ENCODE results near the gene GTF3C4.
A peak's percentile ranks its signal among the peaks of the same experiment; 100 is the strongest.

Gene GTF3C4

DNA sequence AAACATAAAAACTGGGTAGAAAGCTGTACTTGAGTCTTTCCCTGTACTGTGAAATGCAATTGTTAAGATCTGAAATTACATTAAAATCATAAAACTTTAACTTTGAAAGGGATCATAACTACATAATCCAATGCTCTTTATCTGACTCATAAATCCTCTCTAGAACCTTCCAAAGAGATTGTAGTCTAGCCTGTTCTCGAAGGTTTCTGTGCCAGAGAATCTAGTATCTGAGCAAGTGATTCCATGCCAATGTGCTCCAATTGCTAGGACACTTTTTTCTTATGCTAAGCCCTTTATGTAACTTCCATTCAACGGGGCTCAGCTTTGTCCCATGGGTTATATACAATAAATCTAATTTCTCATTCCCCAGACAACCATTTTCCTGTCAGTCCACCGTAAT, 21.6 kb upstream of the GTF3C4 start:
- no peak for DNase-seq

DNA sequence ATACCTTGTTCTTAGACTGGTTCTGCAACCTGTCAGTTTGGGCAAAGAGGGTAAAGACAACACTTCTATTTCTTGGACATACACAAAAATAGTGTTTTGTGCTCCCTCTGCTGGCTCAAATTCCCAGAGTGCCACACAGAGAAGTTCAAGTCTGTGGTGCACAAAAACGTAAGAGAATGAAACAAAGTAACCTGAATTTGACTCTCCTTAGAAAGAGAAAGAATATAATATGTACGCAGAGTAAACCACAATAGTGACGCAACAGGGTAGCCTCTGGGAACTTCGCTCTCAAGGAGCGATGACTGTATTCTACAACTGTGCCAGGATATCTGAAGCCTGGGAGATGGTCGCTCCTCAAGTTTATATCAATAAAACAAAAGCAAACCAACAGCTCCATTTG, 19.0 kb upstream of the GTF3C4 start:
- DNase-seq: peak; percentile 29

DNA sequence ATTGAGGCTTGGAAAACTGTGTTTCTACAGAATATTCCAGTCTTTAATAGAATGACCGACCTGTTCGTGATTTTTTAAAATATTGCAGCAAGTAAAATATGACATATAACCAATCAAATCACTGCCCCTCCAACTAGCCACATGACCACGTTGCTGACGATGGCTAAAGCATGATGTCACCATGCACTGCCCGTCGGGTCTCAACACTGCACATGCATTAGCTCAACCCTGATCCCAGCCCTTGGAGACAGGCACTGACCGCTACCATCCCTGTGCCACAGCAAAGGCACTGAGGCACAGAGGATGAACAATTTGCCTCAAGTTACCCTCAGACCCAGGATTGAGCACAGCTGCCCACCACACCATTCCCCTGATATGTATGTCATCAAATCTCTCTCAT, 14.0 kb upstream of the GTF3C4 start:
- DNase-seq: no peak

DNA sequence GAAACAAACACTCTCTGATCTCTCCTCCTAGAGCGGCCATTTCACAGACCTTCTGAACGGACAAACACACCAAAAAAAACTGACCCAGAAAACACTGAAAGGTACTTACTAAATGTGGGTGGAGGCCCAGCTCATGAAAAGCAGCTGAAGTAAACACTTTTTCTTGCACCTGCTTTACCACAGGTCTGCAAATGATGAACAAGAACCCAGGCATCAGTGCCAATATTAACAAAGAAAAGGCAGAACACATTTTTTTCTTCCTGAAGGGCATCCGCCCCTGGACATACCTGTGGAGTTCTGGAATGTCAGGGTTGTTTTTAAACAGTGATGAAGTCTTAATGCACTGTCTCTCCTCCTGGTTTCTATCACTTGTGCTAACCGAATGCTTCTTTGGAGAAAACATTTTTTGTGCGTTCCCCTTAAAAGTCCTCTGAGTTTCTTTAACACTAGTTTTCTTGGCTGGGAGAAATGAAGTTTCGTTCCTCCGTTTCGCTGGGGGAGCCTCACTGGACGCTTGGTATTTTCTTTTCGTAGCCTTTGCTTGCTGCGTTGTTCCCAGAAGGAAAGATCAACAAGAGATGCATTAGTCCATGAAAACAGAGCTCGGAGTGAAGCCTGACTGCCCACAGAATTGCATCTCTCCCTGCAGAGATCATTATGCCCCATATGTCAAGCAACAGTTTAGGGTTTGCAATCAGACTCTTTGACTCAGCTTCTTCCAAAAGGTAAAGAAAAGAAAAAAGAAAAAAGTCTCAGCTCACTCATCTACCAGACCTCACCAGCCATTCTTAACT, 7.9 kb upstream of the GTF3C4 start:
- DNase-seq: peak; percentile 15

DNA sequence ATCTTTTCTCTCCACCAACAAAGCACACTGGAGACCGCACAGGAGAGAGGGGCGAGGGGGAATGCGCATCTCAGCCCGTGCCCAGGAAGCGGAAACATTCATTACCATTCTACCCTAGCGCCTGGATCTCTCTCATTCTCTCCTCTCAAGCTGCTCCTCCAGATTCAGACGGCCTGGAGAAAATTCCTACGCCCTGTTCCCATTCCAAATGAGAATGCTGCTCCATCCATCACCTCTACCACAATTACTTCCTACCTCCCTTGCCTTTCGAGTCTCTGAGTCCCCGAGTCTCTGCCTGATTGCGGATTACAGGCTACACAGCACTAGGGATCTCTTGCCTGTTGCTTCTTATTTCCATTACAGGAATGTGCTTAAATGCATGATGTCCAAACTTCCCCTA, 7.1 kb upstream of the GTF3C4 start:
- no peak for DNase-seq

DNA sequence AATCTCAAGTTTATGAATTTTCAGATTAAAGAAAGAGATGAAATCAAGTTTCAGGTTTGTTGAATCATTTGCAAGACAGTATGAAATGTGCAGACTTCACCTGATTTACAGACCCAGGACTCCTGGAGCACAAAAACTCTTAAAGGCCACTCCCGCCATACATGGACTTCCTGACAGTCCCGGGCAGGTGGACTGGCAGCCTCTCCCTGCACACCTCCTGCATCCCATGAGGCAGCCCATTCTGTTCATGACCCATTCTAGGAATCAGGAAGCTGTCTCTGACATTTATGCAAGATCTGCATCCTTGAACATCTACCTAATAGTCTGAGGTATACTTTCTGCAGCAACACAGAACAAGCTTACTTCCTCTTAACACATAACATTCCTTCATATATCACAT, 6.4 kb upstream of the GTF3C4 start:
- DNase-seq: no peak

DNA sequence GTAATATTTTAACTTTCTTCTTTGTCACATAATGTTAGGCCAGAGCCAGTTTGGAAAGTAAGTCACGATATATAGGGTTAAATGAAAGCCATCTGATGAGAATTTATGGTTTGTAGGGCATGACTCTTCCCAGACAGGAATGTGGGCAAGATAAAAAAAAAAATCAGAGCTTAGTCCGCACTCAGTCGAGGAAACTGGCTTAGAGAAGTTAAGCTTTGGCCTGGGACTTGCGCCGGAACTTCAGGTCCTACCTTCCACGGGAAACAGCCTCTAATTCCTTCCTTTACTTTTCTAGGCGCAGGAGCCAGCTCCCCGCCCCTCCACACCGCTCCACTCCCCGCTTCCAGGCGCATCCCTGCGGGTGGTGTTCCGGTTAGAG, 956 bp upstream of the GTF3C4 start:
- no peak for DNase-seq

DNA sequence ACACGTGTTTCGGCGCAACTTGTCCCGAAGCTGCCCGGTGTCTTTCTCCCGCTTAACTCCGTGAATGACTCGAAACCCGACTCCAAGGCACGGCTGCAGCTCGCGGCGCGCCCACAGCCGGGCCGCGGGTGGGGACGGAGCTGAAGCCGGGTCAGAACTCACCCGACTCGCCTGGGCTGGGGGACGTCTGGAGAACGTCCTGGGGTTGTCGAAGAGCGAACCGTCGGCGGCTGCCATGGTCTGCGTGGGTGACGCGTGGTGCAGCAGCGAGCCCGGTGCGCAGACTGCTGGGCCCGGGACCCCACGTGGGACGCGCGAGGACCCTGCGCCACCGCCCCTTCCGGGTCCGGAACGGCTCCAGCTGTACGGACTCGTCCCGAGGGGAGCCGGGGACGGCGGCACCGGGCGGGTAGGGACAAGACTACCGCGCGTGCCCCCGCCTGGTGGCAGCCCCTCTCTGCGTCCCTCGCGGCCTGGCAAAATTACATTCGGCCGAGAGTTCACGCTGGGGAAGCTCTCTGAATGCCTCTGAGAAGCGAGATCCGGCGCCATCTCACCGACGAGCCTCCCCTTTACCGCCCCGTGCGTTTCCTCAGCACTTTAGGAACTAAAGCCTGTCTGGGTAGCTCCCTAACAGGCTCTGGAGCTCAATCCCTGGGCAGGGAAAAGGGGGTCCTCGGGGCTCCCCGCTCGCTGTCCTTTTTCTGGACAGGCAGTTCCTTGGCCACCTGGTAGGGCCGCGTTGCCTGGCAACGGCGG, 387 bp upstream of the GTF3C4 start, which contains the start of gene DDX31:
TSS of gene DDX31 (minus strand) at position 286 of the 759 bp plus-strand sequence. CDS start at position 237, 49 bp downstream.
- DNase-seq: peak; percentile 97

DNA sequence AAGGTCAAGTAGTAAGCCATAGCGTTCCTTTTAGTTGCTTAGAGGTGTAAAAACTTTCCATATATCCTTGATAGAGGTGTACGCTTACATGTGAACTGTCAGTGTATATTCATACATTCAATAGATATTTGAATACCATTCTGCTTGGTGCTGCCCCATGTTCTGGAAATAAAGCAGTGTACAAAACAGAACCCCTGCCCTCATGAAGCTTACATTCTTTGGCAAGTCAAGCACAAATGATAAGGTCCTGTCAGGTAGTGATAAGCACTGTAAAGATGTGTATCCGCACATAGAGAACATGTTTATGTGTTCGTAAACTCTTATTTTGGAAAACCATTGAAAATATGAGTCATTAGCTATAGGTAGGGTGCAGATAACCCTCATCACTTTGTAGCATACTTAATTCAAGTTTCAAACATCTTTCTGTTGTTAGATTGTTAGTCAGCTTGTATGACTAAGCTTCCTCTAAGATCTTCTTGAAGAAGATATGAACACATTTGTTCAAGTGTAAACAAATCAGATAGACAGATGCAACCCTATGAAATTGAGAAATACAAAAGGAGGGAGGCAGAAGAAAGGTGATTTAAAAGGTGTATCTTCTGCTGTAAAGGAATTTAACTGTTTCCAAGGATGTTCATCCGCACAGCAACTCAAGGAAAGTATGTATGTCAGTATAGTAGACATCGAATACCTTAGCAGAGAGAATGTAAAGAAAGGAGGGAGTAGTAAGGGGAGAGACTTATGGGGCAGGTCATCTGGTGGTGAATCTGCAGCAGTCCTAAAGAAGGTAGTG, 1.6 kb downstream of the GTF3C4 start:
- DNase-seq: no peak

DNA sequence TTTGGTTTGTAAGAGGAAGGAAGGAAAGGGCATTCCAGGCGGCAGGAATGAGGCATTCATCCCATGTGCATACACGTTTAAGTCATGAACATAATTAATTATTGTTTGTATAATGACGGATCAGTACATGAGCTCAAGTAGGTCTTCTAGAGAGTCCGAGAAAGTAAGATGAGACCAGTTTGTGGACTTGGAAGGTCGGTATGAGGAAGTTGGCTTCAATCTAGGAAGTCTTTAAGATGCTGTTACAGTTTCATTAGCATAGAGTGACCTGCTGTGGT, 2.1 kb downstream of the GTF3C4 start:
- no peak for DNase-seq

DNA sequence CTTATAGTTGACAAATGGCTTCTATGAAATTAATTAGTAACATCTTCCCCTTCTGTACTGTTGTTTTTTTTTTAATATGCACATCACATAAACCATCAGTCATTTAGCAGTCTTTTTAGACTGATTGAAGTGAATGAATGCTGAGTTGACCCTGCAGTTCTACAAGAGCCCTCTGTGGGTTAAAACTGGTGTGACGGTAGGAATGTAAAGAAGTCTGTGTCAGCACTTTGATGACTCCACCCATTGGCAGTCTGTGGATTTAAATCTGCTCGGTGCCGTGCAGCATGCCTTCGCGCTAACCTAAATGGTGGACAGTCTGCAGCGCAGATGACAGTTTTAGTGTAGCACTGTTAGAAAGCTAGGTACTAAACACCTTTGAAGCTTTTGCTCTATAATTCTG, 3.1 kb downstream of the GTF3C4 start:
- DNase-seq: peak; percentile 57

DNA sequence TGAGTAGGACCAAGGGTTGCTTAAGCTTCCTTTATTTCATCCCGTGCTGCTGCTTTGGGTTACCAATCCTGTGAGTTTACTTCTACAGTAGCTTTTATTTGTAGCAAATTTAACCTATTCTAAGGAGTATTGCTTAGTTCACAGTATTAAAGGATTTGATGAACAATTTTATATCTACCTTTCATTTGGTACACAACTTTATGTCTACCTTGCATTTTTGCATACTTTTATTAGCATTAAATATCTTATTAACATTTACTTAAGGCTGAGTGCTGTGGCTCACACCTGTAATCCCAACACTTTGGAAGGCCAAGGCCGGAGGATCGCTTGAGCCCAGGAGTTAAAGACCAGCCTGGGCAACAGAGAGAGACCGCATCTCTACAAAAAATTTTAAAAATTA, 4.2 kb downstream of the GTF3C4 start:
- no peak for DNase-seq

DNA sequence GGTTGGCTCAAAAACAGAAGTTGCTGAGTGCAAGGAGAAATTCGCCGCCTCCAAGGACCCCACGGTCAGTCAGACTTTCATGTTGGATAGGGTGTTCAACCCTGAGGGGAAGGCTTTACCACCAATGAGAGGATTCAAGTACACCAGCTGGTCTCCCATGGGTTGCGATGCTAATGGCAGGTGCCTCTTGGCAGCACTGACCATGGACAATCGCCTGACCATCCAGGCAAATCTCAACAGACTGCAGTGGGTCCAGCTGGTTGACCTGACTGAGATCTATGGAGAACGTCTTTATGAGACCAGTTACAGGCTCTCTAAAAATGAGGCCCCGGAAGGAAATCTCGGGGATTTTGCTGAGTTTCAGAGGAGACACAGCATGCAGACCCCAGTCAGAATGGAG, 7.7 kb downstream of the GTF3C4 start:
- DNase-seq: no peak

DNA sequence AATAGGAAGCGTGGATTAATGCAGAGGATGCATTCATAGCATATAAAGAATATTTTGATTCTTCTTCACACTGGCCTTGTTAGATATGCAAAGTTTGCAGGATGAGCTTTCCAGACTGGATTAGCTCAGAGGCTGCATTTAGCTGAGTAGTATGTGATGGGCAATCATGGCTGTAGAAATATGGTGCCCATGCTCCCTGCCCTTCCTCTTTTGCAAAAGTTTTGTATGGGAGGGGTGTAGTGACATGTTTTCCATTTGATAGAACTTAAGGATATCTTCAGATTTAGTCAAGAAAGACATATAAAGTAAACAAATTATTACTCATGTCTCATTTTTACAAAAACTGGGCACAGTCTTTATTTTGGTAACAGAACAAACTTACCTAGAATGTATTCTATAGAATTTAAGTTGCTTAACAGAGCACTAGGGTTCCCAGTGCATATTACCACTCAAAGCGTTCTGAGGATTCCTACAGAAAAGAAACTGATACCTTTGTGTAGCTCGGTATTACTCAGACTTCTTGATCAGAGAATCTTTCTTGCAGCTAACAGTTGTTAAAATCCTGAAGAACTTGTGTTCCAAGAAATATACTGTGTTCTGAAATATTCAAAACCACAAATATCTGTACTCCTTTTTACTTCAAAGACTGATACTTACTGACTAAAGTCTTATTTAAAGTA, 9.8 kb downstream of the GTF3C4 start:
- no peak for DNase-seq

DNA sequence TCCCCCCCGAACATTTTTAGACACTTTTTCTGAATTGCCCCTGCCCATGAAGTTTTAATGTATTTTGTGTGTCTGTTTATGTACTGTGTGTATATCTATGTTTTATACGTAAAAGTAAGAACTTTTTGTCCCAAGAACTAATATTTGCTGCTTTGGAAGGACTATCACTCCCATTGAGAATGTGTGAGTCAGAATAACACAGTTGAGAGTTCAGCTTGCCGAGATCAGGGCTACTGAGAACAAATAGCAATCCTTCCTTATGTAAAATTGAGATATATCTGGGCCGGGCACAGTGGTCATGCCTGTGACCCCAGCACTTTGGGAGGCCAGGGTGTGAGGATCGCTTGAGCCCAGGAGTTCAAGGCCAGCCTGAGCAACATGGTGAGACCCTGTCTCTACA, 11.3 kb downstream of the GTF3C4 start:
- DNase-seq: no peak

DNA sequence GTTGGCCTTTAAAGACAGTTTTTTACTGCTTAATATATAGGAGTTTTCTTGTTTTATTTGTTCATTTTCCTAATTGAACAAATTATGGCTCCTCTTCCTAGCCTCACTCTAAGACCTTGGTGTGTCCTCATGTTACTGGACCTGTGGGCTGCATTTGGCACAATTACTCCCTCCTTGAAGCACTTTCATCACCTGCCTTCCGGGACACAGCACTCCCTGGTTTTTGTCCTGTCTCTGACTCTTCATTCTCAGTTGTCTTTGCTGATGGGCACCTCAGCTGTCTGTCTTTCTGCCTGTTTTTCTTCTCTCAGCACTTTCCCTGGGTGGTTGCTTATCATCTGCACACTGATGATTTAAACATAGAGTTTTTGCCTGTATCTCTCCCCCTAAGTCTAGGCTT, 13.6 kb downstream of the GTF3C4 start:
- no peak for DNase-seq

DNA sequence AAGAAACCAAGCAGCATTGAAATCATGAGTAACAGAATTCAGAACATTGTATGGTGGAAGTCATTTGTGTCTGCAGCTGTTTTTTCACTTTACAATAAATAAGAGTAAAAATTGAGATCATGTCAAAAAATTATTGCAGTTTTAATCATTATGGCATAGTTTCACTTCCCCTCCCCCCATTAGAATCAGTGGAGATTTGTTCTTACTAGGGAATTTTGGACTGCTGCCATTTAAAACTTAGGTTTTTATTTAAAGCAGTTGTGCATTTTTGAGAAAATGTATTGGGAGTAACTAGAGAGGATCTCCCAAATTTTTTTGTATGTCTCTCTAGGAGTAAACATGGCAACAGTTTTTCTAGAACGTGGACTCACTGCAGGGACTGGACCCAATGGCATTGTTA, 20.4 kb downstream of the GTF3C4 start:
- DNase-seq: peak; percentile 29

DNA sequence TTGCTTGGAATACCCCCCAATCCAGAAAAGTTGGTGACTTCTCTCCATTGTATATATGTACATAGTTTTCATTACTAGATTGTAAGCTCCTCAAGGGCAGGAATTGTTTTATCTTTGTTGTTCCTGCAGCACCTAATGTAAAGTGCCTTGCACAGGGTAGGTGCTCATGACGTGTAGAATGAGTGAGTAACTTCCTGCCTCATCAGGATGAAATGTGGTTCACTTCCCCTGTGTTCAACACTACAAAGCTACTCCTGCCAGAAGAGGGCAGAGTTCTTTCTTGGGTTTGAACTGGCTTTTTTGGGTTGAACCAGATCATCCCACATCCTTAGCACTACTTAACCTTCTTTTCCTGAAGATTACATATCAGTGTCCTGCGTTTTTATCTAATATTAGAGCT, 23.9 kb downstream of the GTF3C4 start:
- no peak for DNase-seq

DNA sequence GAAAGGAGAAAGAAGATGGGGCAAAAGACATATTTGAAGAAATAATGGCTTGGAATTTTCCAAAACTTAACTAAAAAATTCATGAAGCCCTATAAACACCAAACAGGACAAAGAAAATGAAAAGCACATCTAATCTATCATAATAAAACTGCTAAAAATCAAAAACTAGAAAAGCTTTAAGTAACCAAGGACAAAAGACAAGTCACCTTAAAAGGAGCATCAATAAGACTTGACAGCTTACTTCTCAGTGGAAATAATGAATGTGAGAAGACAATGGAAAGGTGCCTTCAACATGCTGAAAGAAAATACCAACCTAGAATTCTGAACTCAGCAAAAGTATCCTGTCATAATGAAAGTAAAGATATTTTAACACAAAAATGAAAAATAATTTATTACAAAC, 27.0 kb downstream of the GTF3C4 start:
- DNase-seq: no peak

DNA sequence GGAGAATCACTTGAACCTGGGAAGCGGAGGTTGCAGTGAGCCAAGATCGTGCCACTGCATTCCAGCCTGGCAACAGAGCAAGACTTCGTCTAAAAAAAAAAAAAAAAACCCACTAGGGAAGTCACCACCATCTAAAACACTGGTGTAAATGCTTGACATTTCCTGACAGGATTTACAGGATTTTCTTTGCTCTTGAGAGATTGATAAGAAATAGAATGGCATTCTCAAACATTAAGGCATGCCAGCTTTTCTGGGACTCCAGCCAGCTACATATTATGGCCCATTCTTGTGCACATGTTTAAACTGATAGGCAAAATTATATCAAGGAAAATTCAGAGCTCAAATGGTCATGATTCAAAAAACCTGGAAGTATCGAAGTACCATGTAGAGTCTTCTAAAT, 28.7 kb downstream of the GTF3C4 start:
- DNase-seq: no peak

DNA sequence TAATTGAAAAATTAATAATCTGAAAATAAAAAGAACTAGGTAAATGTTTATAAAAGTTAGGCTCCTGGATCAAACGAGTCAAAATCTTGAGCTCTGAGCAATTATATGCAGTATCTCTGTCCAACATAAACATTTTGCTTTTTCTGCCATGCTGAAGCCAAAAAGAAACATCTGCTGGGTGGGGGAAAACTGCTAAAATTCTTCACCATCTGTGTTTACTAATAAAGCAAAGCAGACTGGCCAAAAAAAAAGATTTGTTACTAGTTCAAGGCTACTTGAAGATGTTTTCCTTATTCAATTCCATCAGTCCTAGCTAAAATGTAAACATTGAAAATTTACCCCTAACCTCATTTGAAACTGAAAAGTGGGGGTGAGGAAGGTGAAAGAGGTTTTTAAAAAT, 29.7 kb downstream of the GTF3C4 start:
- peak; percentile 35 for DNase-seq

DNA sequence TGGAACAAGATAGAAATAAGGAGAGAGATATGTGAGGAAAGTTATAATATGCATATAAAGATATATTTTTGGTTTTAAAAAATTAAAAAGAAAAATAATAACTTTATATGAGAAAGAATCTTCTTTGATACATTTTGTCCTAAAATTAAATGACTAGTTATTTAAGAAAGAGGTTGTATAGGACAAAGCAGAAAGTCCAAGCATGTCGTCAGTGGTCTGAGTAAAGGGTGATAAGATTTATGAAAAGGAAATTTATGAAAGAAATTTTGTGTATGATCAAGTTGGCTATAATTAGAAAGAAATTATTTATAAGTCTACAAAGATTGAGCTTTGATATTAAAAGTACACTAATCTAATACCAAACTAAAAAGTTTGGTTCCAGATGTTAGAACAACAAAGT, 32.0 kb downstream of the GTF3C4 start:
- DNase-seq: no peak

DNA sequence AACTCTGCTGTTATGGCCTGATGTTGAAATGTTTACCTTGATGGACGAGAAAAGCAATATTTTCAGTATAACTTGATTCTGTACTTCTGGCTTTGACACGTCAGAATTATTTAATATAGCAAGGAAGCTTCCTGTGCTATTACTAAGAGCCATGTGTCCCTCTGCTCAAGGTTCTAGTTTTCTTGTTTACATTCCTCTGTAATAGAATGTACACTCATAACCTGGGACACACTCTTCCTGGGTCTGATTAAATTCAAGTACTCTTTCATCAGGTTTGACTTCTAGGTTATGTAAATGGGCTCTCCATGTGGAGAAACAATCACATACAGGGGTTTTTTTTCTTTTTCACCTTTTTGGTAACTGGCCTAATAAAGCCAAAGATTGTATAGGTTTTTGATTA, 33.1 kb downstream of the GTF3C4 start:
- DNase-seq: no peak

Data from eye (tissue), 1 donor.